Neural cell (in vitro differentiated cells): ENCODE measurements around the gene CDA. TPM values are rescaled to one million over a fixed set of nuclear protein-coding genes. Genes with fewer than 3 reads are reported as not detected.

ENCODE experiments used
- H2AFZ ChIP-seq: fragments of 200-600, 300-800 bp; sonication (generic), shearing (Covaris generic); 2 replicates; pipeline ENCODE4 v1.6.0; 2014; ENCODE audit warnings: low read depth, mild to moderate bottlenecking, antibody characterized with exemption, low read length, moderate library complexity
- H3F3A ChIP-seq: fragments of 200-600 bp; shearing (Covaris generic); 2 replicates; pipeline ENCODE4 v1.6.1; 2016; ENCODE audit warnings: mild to moderate bottlenecking, moderate library complexity, mixed read lengths, antibody characterized with exemption, low read length; ENCODE audit not compliant: insufficient read depth, poor library complexity, severe bottlenecking
- H3K27ac ChIP-seq: fragments of 200-600, 300-800 bp; sonication (generic), shearing (Covaris generic); 2 replicates; pipeline ENCODE4 v1.5.1; 2014; ENCODE audit warnings: mild to moderate bottlenecking, low read length, moderate library complexity
- H3K27me3 ChIP-seq: fragments of 300-800, 200-600 bp; sonication (generic), shearing (Covaris generic); 2 replicates; pipeline ENCODE4 v1.6.0; 2014; ENCODE audit warnings: mild to moderate bottlenecking, low read depth, low read length, moderate library complexity; ENCODE audit not compliant: insufficient read depth
- H3K36me3 ChIP-seq: fragments of 300-800, 200-600 bp; sonication (generic), shearing (Covaris generic); 2 replicates; pipeline ENCODE4 v1.5.1; 2014; ENCODE audit warnings: mild to moderate bottlenecking, antibody characterized with exemption, low read length, moderate library complexity; ENCODE audit not compliant: insufficient read depth
- H3K4me2 ChIP-seq: fragments of 300-800, 200-600 bp; sonication (generic), shearing (Covaris generic); 2 replicates; pipeline ENCODE4 v1.6.0; 2014; ENCODE audit warnings: mild to moderate bottlenecking, low read length
- H3K4me3 ChIP-seq: fragments of 300-800, 200-600 bp; sonication (generic), shearing (Covaris generic); 2 replicates; pipeline ENCODE4 v1.5.1; 2014; ENCODE audit warnings: mild to moderate bottlenecking, low read length, moderate library complexity
- H3K79me2 ChIP-seq: fragments of 200-600 bp; shearing (Covaris generic); replicated peaks from 2 replicates; pipeline ENCODE4 v1.6.0; 2014; ENCODE audit warnings: mild to moderate bottlenecking, low read length, moderate library complexity; ENCODE audit not compliant: insufficient read depth
- H3K9ac ChIP-seq: fragments of 300-800, 200-600 bp; sonication (generic), shearing (Covaris generic); 2 replicates; pipeline ENCODE4 v1.6.1; 2016; ENCODE audit warnings: mild to moderate bottlenecking, low read length, mixed read lengths
- H3K9me2 ChIP-seq: fragments of 200-600 bp; shearing (Covaris generic); 2 replicates; pipeline ENCODE4 v1.6.1; 2016; ENCODE audit warnings: mild to moderate bottlenecking, low read length, mixed read lengths; ENCODE audit not compliant: insufficient read depth
- H3K9me3 ChIP-seq: fragments of 200-600, 300-800 bp; sonication (generic), shearing (Covaris generic); 2 replicates; pipeline ENCODE4 v1.6.1; 2016; ENCODE audit warnings: mild to moderate bottlenecking, mixed run types, low read length, moderate library complexity, mixed read lengths
- H4K20me1 ChIP-seq: fragments of 200-600 bp; shearing (Covaris generic); 2 replicates; pipeline ENCODE4 v1.6.1; 2016; ENCODE audit warnings: mild to moderate bottlenecking, mixed run types; ENCODE audit not compliant: insufficient read depth
- EP300 ChIP-seq: fragments of 450-650 bp; conservative IDR thresholded peaks from 2 replicates; pipeline ENCODE4 v1.6.1; 2014; ENCODE audit warnings: antibody characterized with exemption, mild to moderate bottlenecking, moderate library complexity; ENCODE audit not compliant: poor library complexity, severe bottlenecking
- EZH2 ChIP-seq: fragments of 200-600, 300-800 bp; shearing (Covaris generic), sonication (generic); IDR thresholded peaks from 2 replicates; pipeline ENCODE4 v1.6.1; 2014; ENCODE audit warnings: antibody characterized with exemption, low read length, borderline replicate concordance, mild to moderate bottlenecking; ENCODE audit not compliant: insufficient read depth, poor library complexity, severe bottlenecking
- MXI1 ChIP-seq: fragments of 450-650 bp; conservative IDR thresholded peaks from 2 replicates; pipeline ENCODE4 v1.6.1; 2014; ENCODE audit warnings: antibody characterized with exemption, mild to moderate bottlenecking; ENCODE audit not compliant: poor library complexity, severe bottlenecking
- POLR2AphosphoS5 ChIP-seq: IDR thresholded peaks from 2 replicates; pipeline ENCODE4 v1.6.1; 2012
- RAD21 ChIP-seq: fragments of 450-650 bp; conservative IDR thresholded peaks from 2 replicates; pipeline ENCODE4 v1.6.1; 2014; ENCODE audit warnings: antibody characterized with exemption, mild to moderate bottlenecking, moderate library complexity
- SMC3 ChIP-seq: fragments of 450-650 bp; conservative IDR thresholded peaks from 2 replicates; pipeline ENCODE4 v1.6.1; 2014; ENCODE audit warnings: antibody characterized with exemption, mild to moderate bottlenecking, moderate library complexity; ENCODE audit not compliant: poor library complexity
- TAF1 ChIP-seq: IDR thresholded peaks from 2 replicates; pipeline ENCODE4 v1.6.1; 2012; ENCODE audit warnings: low read depth
- polyA minus RNA-seq: library from RNA; depleted of rRNA, polyadenylated mRNA; stranded (reverse); fragments of >200 nt; gene quantifications from 2 replicates; pipeline ENCODE4 v1.2.3, GENCODE V29; 2014
- polyA plus RNA-seq: library from polyadenylated mRNA; depleted of rRNA; stranded (reverse); fragments of >200 nt; gene quantifications from 2 replicates; pipeline ENCODE4 v1.2.3, GENCODE V29; 2014
- TF ChIP-seq, protein P1 (sequence below): IDR thresholded peaks from 2 replicates; pipeline ENCODE4 v1.6.1; 2012; ENCODE audit warnings: borderline replicate concordance
- TF ChIP-seq, protein P2 (sequence below): fragments of 450-650 bp; IDR thresholded peaks from 2 replicates; pipeline ENCODE4 v1.5.1; 2014; ENCODE audit warnings: antibody characterized with exemption, mild to moderate bottlenecking, moderate library complexity; ENCODE audit not compliant: poor library complexity, severe bottlenecking

Gene CDA
- polyA plus RNA-seq (not detected in 2 replicates), polyA minus RNA-seq (not detected in 2 replicates)

DNA sequence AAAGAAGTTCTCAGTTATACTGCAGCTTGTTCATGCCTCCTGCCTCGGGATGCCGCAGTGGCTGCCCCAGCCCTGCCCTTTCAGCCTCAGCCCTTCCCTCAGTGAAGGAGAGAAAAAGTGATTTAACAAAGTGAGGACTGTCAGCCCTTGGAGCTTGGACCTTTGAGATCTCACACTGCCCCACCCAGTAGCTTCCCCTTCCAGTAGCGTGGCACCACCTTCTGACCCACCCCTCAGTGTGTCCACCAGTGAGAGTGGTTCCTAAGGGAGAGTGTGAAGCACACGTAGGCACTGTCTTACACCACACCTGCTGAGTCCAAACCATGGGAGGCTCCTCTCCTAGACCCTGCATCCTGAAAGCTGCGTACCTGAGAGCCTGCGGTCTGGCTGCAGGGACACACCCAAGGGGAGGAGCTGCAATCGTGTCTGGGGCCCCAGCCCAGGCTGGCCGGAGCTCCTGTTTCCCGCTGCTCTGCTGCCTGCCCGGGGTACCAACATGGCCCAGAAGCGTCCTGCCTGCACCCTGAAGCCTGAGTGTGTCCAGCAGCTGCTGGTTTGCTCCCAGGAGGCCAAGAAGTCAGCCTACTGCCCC is at the start of gene CDA:
TSS of gene CDA (plus strand) at position 464 of the 592 bp plus-strand sequence. CDS start at position 497, 33 bp downstream.
- no peaks in the 10 kb centered on the region for H3K27me3 ChIP-seq
- no peak within 1 kb of the TSS for H2AFZ ChIP-seq
- H3K79me2 ChIP-seq: no peaks in the 10 kb centered on the region
- H3K4me2 ChIP-seq: no peak within 1 kb of the TSS
- no peaks in the 10 kb centered on the region for H3F3A ChIP-seq
- H3K9me3 ChIP-seq: no peaks in the 10 kb centered on the region
- no peaks in the 10 kb centered on the region for H3K9me2 ChIP-seq
- no peak within 1 kb of the TSS for H3K27ac ChIP-seq
- no peak within 1 kb of the TSS for H3K4me3 ChIP-seq
- no peaks in the 10 kb centered on the region for H4K20me1 ChIP-seq
- no peak within 1 kb of the TSS for H3K9ac ChIP-seq
- H3K36me3 ChIP-seq: no peaks in the 10 kb centered on the region
- no peak for TF ChIP-seq RAD21
- no peak for TF ChIP-seq MXI1
- TF ChIP-seq, protein P1, sequence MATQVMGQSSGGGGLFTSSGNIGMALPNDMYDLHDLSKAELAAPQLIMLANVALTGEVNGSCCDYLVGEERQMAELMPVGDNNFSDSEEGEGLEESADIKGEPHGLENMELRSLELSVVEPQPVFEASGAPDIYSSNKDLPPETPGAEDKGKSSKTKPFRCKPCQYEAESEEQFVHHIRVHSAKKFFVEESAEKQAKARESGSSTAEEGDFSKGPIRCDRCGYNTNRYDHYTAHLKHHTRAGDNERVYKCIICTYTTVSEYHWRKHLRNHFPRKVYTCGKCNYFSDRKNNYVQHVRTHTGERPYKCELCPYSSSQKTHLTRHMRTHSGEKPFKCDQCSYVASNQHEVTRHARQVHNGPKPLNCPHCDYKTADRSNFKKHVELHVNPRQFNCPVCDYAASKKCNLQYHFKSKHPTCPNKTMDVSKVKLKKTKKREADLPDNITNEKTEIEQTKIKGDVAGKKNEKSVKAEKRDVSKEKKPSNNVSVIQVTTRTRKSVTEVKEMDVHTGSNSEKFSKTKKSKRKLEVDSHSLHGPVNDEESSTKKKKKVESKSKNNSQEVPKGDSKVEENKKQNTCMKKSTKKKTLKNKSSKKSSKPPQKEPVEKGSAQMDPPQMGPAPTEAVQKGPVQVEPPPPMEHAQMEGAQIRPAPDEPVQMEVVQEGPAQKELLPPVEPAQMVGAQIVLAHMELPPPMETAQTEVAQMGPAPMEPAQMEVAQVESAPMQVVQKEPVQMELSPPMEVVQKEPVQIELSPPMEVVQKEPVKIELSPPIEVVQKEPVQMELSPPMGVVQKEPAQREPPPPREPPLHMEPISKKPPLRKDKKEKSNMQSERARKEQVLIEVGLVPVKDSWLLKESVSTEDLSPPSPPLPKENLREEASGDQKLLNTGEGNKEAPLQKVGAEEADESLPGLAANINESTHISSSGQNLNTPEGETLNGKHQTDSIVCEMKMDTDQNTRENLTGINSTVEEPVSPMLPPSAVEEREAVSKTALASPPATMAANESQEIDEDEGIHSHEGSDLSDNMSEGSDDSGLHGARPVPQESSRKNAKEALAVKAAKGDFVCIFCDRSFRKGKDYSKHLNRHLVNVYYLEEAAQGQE: no peak
- no peak for TF ChIP-seq TAF1
- TF ChIP-seq SMC3: no peak
- no peak for TF ChIP-seq EP300
- no peak for TF ChIP-seq EZH2
- TF ChIP-seq, protein P2, sequence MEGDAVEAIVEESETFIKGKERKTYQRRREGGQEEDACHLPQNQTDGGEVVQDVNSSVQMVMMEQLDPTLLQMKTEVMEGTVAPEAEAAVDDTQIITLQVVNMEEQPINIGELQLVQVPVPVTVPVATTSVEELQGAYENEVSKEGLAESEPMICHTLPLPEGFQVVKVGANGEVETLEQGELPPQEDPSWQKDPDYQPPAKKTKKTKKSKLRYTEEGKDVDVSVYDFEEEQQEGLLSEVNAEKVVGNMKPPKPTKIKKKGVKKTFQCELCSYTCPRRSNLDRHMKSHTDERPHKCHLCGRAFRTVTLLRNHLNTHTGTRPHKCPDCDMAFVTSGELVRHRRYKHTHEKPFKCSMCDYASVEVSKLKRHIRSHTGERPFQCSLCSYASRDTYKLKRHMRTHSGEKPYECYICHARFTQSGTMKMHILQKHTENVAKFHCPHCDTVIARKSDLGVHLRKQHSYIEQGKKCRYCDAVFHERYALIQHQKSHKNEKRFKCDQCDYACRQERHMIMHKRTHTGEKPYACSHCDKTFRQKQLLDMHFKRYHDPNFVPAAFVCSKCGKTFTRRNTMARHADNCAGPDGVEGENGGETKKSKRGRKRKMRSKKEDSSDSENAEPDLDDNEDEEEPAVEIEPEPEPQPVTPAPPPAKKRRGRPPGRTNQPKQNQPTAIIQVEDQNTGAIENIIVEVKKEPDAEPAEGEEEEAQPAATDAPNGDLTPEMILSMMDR: no peak
- no peak for TF ChIP-seq POLR2AphosphoS5

DNA sequence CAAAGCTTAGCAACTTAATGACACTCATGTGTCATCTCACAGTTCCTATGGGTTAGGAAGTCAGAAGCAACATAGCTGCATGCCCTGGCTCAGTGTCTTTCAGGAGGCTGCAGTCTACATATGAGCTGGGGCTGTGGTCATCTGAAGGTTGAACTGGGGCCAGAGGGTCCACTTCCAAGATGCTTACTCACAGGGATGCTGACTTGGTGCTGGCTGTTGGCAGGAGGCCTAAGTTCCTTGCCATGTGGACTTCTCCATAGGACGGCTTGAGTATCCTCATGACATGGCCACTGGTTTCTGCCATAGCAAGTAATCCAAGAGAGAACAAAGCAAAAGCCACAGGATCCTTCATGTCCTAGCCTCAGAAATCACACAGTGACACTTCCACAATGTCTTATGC is 48.6 kb upstream of the CDA start:
- Histone ChIP-seq H3F3A (no peaks in the 10 kb centered on the region), H3K9me3 (no peaks in the 10 kb centered on the region), H3K9me2 (no peaks in the 10 kb centered on the region), H4K20me1 (no peaks in the 10 kb centered on the region), H3K4me2 (no peak overlapping the region), H2AFZ (no peak overlapping the region), H3K4me3 (no peak overlapping the region), H3K9ac (no peak overlapping the region), H3K27ac (no peak overlapping the region), H3K27me3 (no peaks in the 10 kb centered on the region), H3K36me3 (no peaks in the 10 kb centered on the region), H3K79me2 (no peaks in the 10 kb centered on the region)
- TF ChIP-seq POLR2AphosphoS5 (no peak), EZH2 (no peak), MXI1 (no peak), TAF1 (no peak)
- TF ChIP-seq, protein P1: no peak
